Smooth muscle cell (in vitro differentiated cells): ENCODE data around the gene LPIN3. TPM values are rescaled to one million over a fixed set of nuclear protein-coding genes. Genes with fewer than 3 reads are reported as not detected.

ENCODE experiments used
- DNase-seq: peaks from one replicate; lab custom pipeline; 2025; ENCODE audit not compliant: unreplicated experiment; lab: John Stamatoyannopoulos, UW
- H2AFZ ChIP-seq: fragments of 200-600 bp; sonication (generic); 2 replicates; pipeline ENCODE4 v1.6.0; 2016; ENCODE audit warnings: antibody characterized with exemption, low read depth, mild to moderate bottlenecking
- H3F3A ChIP-seq: fragments of 200-600 bp; sonication (generic); 2 replicates; pipeline ENCODE4 v1.6.0; 2017; ENCODE audit warnings: antibody characterized with exemption, low read depth
- H3K27ac ChIP-seq: fragments of 200-600 bp; sonication (generic); 2 replicates; pipeline ENCODE4 v1.5.1; 2016; ENCODE audit warnings: low read depth, mild to moderate bottlenecking
- H3K27me3 ChIP-seq: fragments of 200-600 bp; sonication (generic); 2 replicates; pipeline ENCODE4 v1.6.1; 2016; ENCODE audit warnings: low read depth, mild to moderate bottlenecking
- H3K36me3 ChIP-seq: fragments of 200-600 bp; sonication (generic); 2 replicates; pipeline ENCODE4 v1.5.1; 2016; ENCODE audit warnings: low read depth
- H3K4me1 ChIP-seq: fragments of 200-600 bp; sonication (generic); 2 replicates; pipeline ENCODE4 v1.5.1; 2016; ENCODE audit warnings: low read depth
- H3K4me2 ChIP-seq: fragments of 200-600 bp; sonication (generic); 2 replicates; pipeline ENCODE4 v1.6.0; 2016; ENCODE audit warnings: mild to moderate bottlenecking
- H3K4me3 ChIP-seq: fragments of 200-600 bp; sonication (generic); 2 replicates; pipeline ENCODE4 v1.5.1; 2016; ENCODE audit warnings: mild to moderate bottlenecking
- H3K79me2 ChIP-seq: fragments of 200-600 bp; sonication (generic); 2 replicates; pipeline ENCODE4 v1.6.0; 2016; ENCODE audit warnings: low read depth, mild to moderate bottlenecking
- H3K9ac ChIP-seq: fragments of 200-600 bp; sonication (generic); 2 replicates; pipeline ENCODE4 v1.6.0; 2016; ENCODE audit warnings: low read depth
- H3K9me3 ChIP-seq: fragments of 200-600 bp; sonication (generic); replicated peaks from 2 replicates; pipeline ENCODE4 v1.5.1; 2016; ENCODE audit warnings: low read depth
- H4K20me1 ChIP-seq: fragments of 200-600 bp; sonication (generic); 2 replicates; pipeline ENCODE4 v1.6.0; 2016; ENCODE audit warnings: low read depth
- CTCF ChIP-seq: fragments of 200-600 bp; sonication (generic); IDR thresholded peaks from 2 replicates; pipeline ENCODE4 v1.5.1; 2017; ENCODE audit warnings: borderline replicate concordance, mild to moderate bottlenecking, antibody characterized with exemption; ENCODE audit not compliant: insufficient read depth, poor library complexity, severe bottlenecking
- WGBS: methylation state at CpG from one replicate; pipeline ENCODE4 v1.1.7; 2016; ENCODE audit warnings: low lambda C conversion rate; 5-methylcytosine and 5-hydroxymethylcytosine counted together
- polyA plus RNA-seq: library from polyadenylated mRNA; unstranded; fragments of >200 nt; fragmentation: Nextera tagmentation; extraction: Ambion mirVana; gene quantifications from 2 replicates; pipeline ENCODE4 v1.2.1, GENCODE V29; 2016
- total RNA-seq: library from RNA; depleted of rRNA; stranded (reverse); fragments of >200 nt; gene quantifications from 2 replicates; pipeline ENCODE4 v1.2.3, GENCODE V29; 2014

Gene LPIN3
- total RNA-seq (7.3 and 12.5 TPM in 2 replicates), polyA plus RNA-seq (6.9 and 14.0 TPM in 2 replicates)

DNA sequence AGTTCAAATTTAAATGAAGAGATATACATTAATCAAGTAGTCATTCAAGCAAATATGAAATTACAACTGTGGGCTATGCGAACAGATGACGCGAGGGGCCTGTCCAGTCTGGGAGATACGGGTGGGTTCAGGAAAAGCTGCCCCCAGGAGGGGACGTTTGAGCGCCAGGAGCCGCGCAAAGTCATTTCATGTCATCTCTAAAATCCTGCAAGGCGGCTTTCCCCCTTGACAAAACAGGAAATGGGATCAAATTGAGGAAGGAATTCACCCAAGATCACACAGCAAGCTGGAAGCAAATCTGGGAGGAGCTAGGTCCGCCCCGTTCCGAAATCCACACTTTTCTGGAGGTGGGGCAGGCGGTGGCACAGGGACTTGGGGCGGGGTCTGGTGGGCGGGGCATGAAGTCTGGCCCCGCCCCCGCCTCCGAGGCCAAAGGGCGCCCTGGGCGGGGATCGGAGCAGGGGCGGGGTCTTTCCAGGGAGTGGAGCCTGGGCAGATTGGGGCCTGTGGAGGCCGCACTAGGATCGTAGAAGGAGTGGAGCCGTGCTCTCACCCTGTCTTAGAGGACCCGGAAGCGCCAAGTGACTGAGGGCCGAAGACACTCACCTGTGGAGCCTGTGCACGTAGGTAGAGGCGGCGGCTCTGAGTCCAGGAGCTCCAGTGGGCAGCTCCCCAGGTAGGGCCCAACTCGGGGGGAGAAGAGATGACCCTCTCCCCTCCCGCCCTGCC lies at the start of gene LPIN3:
TSS of gene LPIN3 (plus strand) at position 495 of the 729 bp plus-strand sequence. CDS start 4,983 bp downstream, outside the sequence.
- H2AFZ ChIP-seq: peak within 1 kb of the TSS; percentile 80
- no peaks in the 10 kb centered on the region for H4K20me1 ChIP-seq
- H3K9me3 ChIP-seq: no peaks in the 10 kb centered on the region
- peaks cover 6% of the 10 kb centered on the region for H3K4me1 ChIP-seq
- no peaks in the 10 kb centered on the region for H3K27me3 ChIP-seq
- peak within 1 kb of the TSS; percentile 36 for H3K9ac ChIP-seq
- no peaks in the 10 kb centered on the region for H3K36me3 ChIP-seq
- 3% methylated on average over 15 of the region's 33 CpGs for WGBS
- H3K27ac ChIP-seq: peak within 1 kb of the TSS; percentile 34
- H3F3A ChIP-seq: no peaks in the 10 kb centered on the region
- no peak for TF ChIP-seq CTCF
- peak within 1 kb of the TSS; percentile 63 for H3K4me3 ChIP-seq
- peak; percentile 66 for DNase-seq
- H3K4me2 ChIP-seq: peak within 1 kb of the TSS; percentile 95
- no peaks in the 10 kb centered on the region for H3K79me2 ChIP-seq

DNA sequence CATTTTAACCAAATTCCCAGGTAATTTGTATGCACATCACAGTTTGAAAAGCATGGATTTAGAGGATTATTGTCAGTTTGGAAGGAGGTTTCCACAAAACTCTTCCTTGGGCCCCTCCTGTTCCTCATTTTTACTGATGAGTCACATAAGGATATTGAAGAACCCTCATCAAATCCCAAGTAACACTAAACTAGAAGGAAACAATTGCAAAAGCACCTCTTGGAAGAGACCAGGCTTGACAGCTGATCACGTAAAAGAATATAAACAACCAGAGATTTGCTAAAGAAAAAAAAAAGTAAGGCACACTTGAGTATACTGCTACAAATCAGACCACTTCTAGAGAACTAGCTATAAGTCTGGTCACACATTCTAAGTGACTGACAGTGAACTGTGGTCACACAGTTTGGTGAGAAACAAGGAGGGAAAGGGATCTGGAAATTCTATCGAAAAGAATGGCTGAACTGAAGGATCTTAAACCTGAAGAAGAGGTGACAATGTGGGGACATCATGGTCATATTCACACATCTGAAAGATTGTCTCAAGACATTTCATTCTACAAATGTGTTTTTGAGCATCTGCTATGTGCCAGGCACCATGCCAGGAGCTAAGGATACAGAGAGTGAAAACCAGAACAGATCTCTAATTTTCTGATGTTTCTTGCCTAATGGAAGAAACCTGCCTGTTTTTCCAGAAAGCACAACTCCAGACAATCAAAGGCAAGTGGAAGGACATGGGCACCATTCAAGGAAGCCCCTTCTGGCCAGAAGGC lies 47.2 kb upstream of the LPIN3 start:
- 61% methylated on average over 2 of the region's 2 CpGs for WGBS
- Histone ChIP-seq H3K27ac (no peak overlapping the region), H3F3A (no peaks in the 10 kb centered on the region), H3K4me1 (peaks cover 4% of the 10 kb centered on the region), H3K4me2 (no peak overlapping the region), H2AFZ (no peak overlapping the region), H3K27me3 (no peaks in the 10 kb centered on the region), H3K9ac (no peak overlapping the region), H3K36me3 (no peaks in the 10 kb centered on the region), H3K9me3 (no peaks in the 10 kb centered on the region), H3K79me2 (peaks cover 31% of the 10 kb centered on the region), H4K20me1 (peaks cover 82% of the 10 kb centered on the region), H3K4me3 (no peak overlapping the region)
- TF ChIP-seq CTCF: no peak
- no peak for DNase-seq

- Histone ChIP-seq H3K4me1 (no peaks in the 10 kb centered on the region), H3K27me3 (no peaks in the 10 kb centered on the region), H3K36me3 (no peaks in the 10 kb centered on the region), H4K20me1 (peaks cover 70% of the 10 kb centered on the region), H3K79me2 (peaks cover 32% of the 10 kb centered on the region), H3K4me2 (no peak overlapping the region), H3K9me3 (no peaks in the 10 kb centered on the region), H3K9ac (no peak overlapping the region), H3K4me3 (no peak overlapping the region), H2AFZ (no peak overlapping the region), H3F3A (no peaks in the 10 kb centered on the region), H3K27ac (no peak overlapping the region)
- TF ChIP-seq CTCF: no peak
- WGBS: 89% methylated on average over 3 of the region's 3 CpGs
- no peak for DNase-seq
Measured at GRCh38 chr20:41299899-41300298, 40.7 kb upstream of the LPIN3 start.
